K562 (cell line): Measurements from ENCODE around the gene HRC. TPM values are rescaled to one million over a fixed set of nuclear protein-coding genes. Genes with fewer than 3 reads are reported as not detected.
A peak's percentile ranks its signal among the peaks of the same experiment; 100 is the strongest.
"Not testable (repeated sequence)": the region's sequence is repeated elsewhere in the genome, so short reads cannot be mapped to it uniquely, and the experiment has no call there.

Experiments
- ATAC-seq: fragments of 200-7000 bp; cut with Tn5 transposase; 3 replicates; pipeline ENCODE4 v1.9.1; 2020; ENCODE audit warnings: moderate library complexity
- BruUV-seq: library from RNA; stranded (reverse); fragments of 400-500 nt; replicated peaks from 2 replicates; lab custom pipeline; 2021; lab: Mats Ljungman, UMichigan
- CTCF ChIA-PET: fragments of 300-600 bp; formaldehyde crosslinking; extraction: SDS; loops from one replicate; lab custom pipeline; 2021; ENCODE audit warnings: low intra/inter-chr PET ratio; lab: Yijun Ruan, JAX
- POLR2A ChIA-PET: fragments of 300-600, 350-650 bp; sonication (Branson Sonifier 250); formaldehyde crosslinking; extraction: SDS; loops from one replicate; lab custom pipeline; 2021; ENCODE audit warnings: antibody characterized with exemption, inconsistent platforms; lab: Yijun Ruan, JAX
- DNase-seq, 4 experiments: peaks; one replicate each; pipeline versions ENCODE4 v3.0.0 to v3.0.0-alpha.2; 2011 to 2018; ENCODE audit warnings: low spot score in 3 of 4, mixed read lengths in 3 of 4; ENCODE audit errors: extremely low read depth in 1 of 4
- FAIRE-seq: peaks from 2 replicates; lab custom pipeline; 2011; peaks lifted over from hg19 to GRCh38; lab: Jason Lieb, UNC
- H2AFZ ChIP-seq: 2 replicates; pipeline ENCODE4 v1.6.0; 2011; ENCODE audit warnings: low read depth, low read length, control low read depth, inconsistent platforms
- H3K27ac ChIP-seq: fragments of 200-600 bp; 3 replicates; pipeline ENCODE4 v1.8.0; 2011; ENCODE audit warnings: low read depth, mild to moderate bottlenecking, control low read depth, inconsistent platforms, low read length, moderate library complexity, mixed read lengths; ENCODE audit errors: extremely low read depth
- H3K27me3 ChIP-seq, 2 experiments: fragments of 300-600 bp in 1 of 2; 2 replicates in 1 of 2; 3 replicates in 1 of 2; pipeline versions ENCODE4 v1.6.0 to v1.8.0; 2011; ENCODE audit warnings: inconsistent platforms in 2 of 2, low read length in 2 of 2, mild to moderate bottlenecking in 1 of 2, mixed read lengths in 1 of 2, moderate library complexity in 1 of 2; ENCODE audit not compliant: control insufficient read depth in 2 of 2, insufficient read depth in 2 of 2
- H3K36me3 ChIP-seq: fragments of 300-600 bp; 3 replicates; pipeline ENCODE4 v1.8.0; 2011; ENCODE audit warnings: mild to moderate bottlenecking, low read length, inconsistent platforms; ENCODE audit not compliant: control insufficient read depth, insufficient read depth
- H3K4me1 ChIP-seq, 2 experiments: fragments of 200-600 bp in 1 of 2; replicated peaks in 1 of 2; 2 replicates in 1 of 2; 3 replicates in 1 of 2; pipeline versions ENCODE4 v1.5.1 to v1.8.0; 2011; ENCODE audit warnings: inconsistent platforms in 2 of 2, low read length in 2 of 2, mild to moderate bottlenecking in 1 of 2, mixed read lengths in 1 of 2, moderate library complexity in 1 of 2; ENCODE audit not compliant: control insufficient read depth in 2 of 2, insufficient read depth in 2 of 2
- H3K4me2 ChIP-seq: 2 replicates; pipeline ENCODE4 v1.6.1; 2011; ENCODE audit warnings: low read length, control low read depth, inconsistent platforms, mixed read lengths; ENCODE audit not compliant: insufficient read depth
- H3K4me3 ChIP-seq: fragments of 200-600 bp; sonication (generic), shearing (Covaris generic); 2 replicates; pipeline ENCODE4 v1.5.1; 2016; ENCODE audit warnings: control low read depth, inconsistent platforms
- H3K79me2 ChIP-seq: fragments of 200-600 bp; 3 replicates; pipeline ENCODE4 v1.8.0; 2011; ENCODE audit warnings: low read length, inconsistent platforms; ENCODE audit not compliant: control insufficient read depth, insufficient read depth
- H3K9ac ChIP-seq, 2 experiments: 2 replicates each; pipeline versions ENCODE4 v1.6.0 to v1.6.1; 2011; ENCODE audit warnings: low read depth in 2 of 2, low read length in 2 of 2, control low read depth in 1 of 2, inconsistent platforms in 1 of 2, mild to moderate bottlenecking in 1 of 2, mixed read lengths in 1 of 2; ENCODE audit not compliant: insufficient read depth in 1 of 2
- H3K9me1 ChIP-seq: one replicate; pipeline ENCODE4 v1.6.0; 2011; ENCODE audit warnings: inconsistent platforms, mild to moderate bottlenecking, low read length, moderate library complexity; ENCODE audit not compliant: control insufficient read depth, insufficient read depth
- H3K9me3 ChIP-seq: replicated peaks from 2 replicates; pipeline ENCODE4 v1.5.1; 2011; ENCODE audit warnings: low read depth, low read length, inconsistent platforms; ENCODE audit not compliant: control insufficient read depth, insufficient read depth
- H4K20me1 ChIP-seq: replicated peaks from 2 replicates; pipeline ENCODE4 v1.6.1; 2011; ENCODE audit warnings: low read length, inconsistent platforms, mixed read lengths; ENCODE audit not compliant: control insufficient read depth, insufficient read depth
- ADNP ChIP-seq: fragments of 200-800 bp; sonication (Bioruptor generic); IDR thresholded peaks from 2 replicates; pipeline ENCODE4 v1.6.1; 2016; ENCODE audit warnings: missing genetic modification characterization, missing compliant biosample characterization
- KDM1A ChIP-seq, 2 experiments: fragments of 450-650 bp; IDR thresholded peaks; 2 replicates each; pipeline ENCODE4 v1.6.1; 2016; ENCODE audit warnings: mild to moderate bottlenecking in 2 of 2
- NR2C2 ChIP-seq, 2 experiments: fragments of 200-800 bp in 1 of 2; sonication (Bioruptor generic) in 1 of 2; sonication (generic) in 1 of 2; formaldehyde crosslinking in 1 of 2; IDR thresholded peaks; 2 replicates each; pipeline versions ENCODE4 v1.6.1 to v1.8.0; 2016 to 2022; ENCODE audit warnings: mild to moderate bottlenecking in 1 of 2, missing compliant biosample characterization in 1 of 2, missing genetic modification characterization in 1 of 2, missing genetic modification reagents in 1 of 2
- RBM14 ChIP-seq: fragments of 200-400 bp; formaldehyde crosslinking; IDR thresholded peaks from 2 replicates; pipeline ENCODE4 v1.6.1; 2018; ENCODE audit warnings: low read depth, mild to moderate bottlenecking, low read length, moderate library complexity, borderline replicate concordance; ENCODE audit not compliant: insufficient read depth
- RBM25 ChIP-seq: fragments of 200-400 bp; formaldehyde crosslinking; IDR thresholded peaks from 2 replicates; pipeline ENCODE4 v1.6.1; 2018; ENCODE audit warnings: low read length, low read depth, moderate library complexity; ENCODE audit not compliant: severe bottlenecking
- WGBS: fragments of 100-300 bp; shearing (Covaris generic); methylation state at CpG from one replicate; pipeline ENCODE4 v1.1.6; 2016; ENCODE audit warnings: low coverage, mixed read lengths; ENCODE audit not compliant: insufficient coverage; ENCODE audit errors: missing lambda C conversion rate; 5-methylcytosine and 5-hydroxymethylcytosine counted together
- in situ Hi-C: fragments of 300-500 bp; cut with MboI; formaldehyde crosslinking; loops from 4 replicates; pipeline ENCODE4 v1.15.0; 2018; ENCODE audit warnings: inconsistent platforms, mixed read lengths
- intact Hi-C: fragments of 100-400 bp; cut with micrococcal nuclease; formaldehyde crosslinking; loops from 2 replicates; pipeline ENCODE4 v1.14.2; 2022
- polyA plus RNA-seq, 8 experiments: library from polyadenylated mRNA; depleted of rRNA in 4 of 8; stranded (reverse) in 5 of 8; unstranded in 3 of 8; fragments of >200 nt; fragmentation: Nextera tagmentation in 2 of 8; fragmentation: Illumina TruSeq in 1 of 8; extraction: Ambion mirVana in 2 of 8; extraction: Trizol in 1 of 8; gene quantifications; 2 replicates each; pipeline versions ENCODE4 v1.2.1 to v1.2.3, GENCODE V29; 2011 to 2014; ENCODE audit warnings: inconsistent platforms in 1 of 8, missing spikeins in 1 of 8
- total RNA-seq, 7 experiments: library from RNA; depleted of rRNA in 6 of 7; stranded (reverse); fragments of >200 nt in 6 of 7; fragmentation: Illumina TruSeq in 2 of 7; extraction: Trizol in 2 of 7; gene quantifications; 2 replicates each; pipeline versions ENCODE4 v1.2.1 to v1.2.3, GENCODE V29; 2011 to 2021; ENCODE audit warnings: low replicate concordance in 1 of 7

Gene HRC
- total and polyA plus RNA-seq, 9 of the 15 experiments (the other 6 are each of a cell fraction or from before 2014, with no cell fraction given), result 0.66 to 18.7 (median 13.1) TPM

- 88% methylated on average over 10 of the region's 12 CpGs for WGBS
Observed at GRCh38 chr19:49127225-49127624, 28.0 kb downstream of the HRC start.

GRCh38 chr19:49126575-49126974 is 28.6 kb downstream of the HRC start:
- ChIA-PET CTCF (interaction anchor here (0.5 kb wide), 1 partner anchor 24 kb away, joined by 4 read pairs; no protein-coding TSS in a partner anchor), POLR2A (no interaction called here)
- ATAC-seq (no peak), FAIRE-seq (no peak), DNase-seq (no peak)
- no peak overlapping the region for H3K9ac ChIP-seq
- peaks cover 17% of the 10 kb centered on the region; the same call in 2 of the 3 replicates for H3K79me2 ChIP-seq
- WGBS, result 93% methylated on average over 3 of the region's 4 CpGs
- in situ Hi-C loops (no loop called here), intact Hi-C loops (no loop called here)
- H3K27me3 ChIP-seq, result no peaks in the 10 kb centered on the region
- H3K9me3 ChIP-seq, result no peaks in the 10 kb centered on the region
- no peak overlapping the region for H3K4me2 ChIP-seq
- H3K4me1 ChIP-seq, result peaks cover 16 to 44% of the 10 kb centered on the region in 2 experiments
- no peak overlapping the region for H3K27ac ChIP-seq
- H3K36me3 ChIP-seq, result peaks cover 14% of the 10 kb centered on the region; the same call in 2 of the 3 replicates
- no peak for TF ChIP-seq RBM14
- peak; percentile 67 for TF ChIP-seq RBM25
- 0 out of 2 replicates have a peak, but pooled peaks have one; percentile 8 for TF ChIP-seq ADNP (tag)
- TF ChIP-seq KDM1A (IDR thresholded peaks at IDR 0.05), result peak in 1 of 2 experiments; percentile 47; a peak in 2 of 4 replicates
- H3K9me1 ChIP-seq, result no peaks in the 10 kb centered on the region
- no TSS peak for BruUV-seq
- H2AFZ ChIP-seq, result no peak overlapping the region
- no peaks in the 10 kb centered on the region for H4K20me1 ChIP-seq
- no peak overlapping the region for H3K4me3 ChIP-seq

More at GRCh38 chr19:49127225-49127624, 28.0 kb downstream of the HRC start:
- H2AFZ ChIP-seq, result peak overlapping the region; percentile 99; the same call in 1 of the 2 replicates
- not testable (repeated sequence) for H3K27me3 ChIP-seq; FAIRE-seq; TF ChIP-seq NR2C2 (CRISPR knock-in tag; IDR thresholded peaks at IDR 0.05)
- TF ChIP-seq NR2C2 (tag; IDR thresholded peaks at IDR 0.05), result 0 out of 2 replicates have a peak, but pooled peaks have one; percentile 0
- TF ChIP-seq, all 486 proteins: peak for 1; not testable (repeated sequence) for 485
- CTCF ChIA-PET, in situ Hi-C loops, BruUV-seq, H3K9me1 ChIP-seq, H4K20me1 ChIP-seq, ATAC-seq, DNase-seq, H3K4me3 ChIP-seq, intact Hi-C loops, H3K9me3 ChIP-seq: not testable (repeated sequence)
- Histone ChIP-seq H3K79me2 (peaks cover 17% of the 10 kb centered on the region; the same call in 2 of the 3 replicates), H3K27ac (peak overlapping the region; percentile 74; the same call in 1 of the 3 replicates), H3K4me2 (peak overlapping the region; percentile 80), H3K9ac (peak overlapping the region; percentile 57 to 78), H3K36me3 (peaks cover 14% of the 10 kb centered on the region; the same call in 2 of the 3 replicates), H3K4me1 (peaks cover 16 to 44% of the 10 kb centered on the region in 2 experiments)
- POLR2A ChIA-PET, result interaction anchor here (0.9 to 3.1 kb wide), 3 partner anchors 19 to 28 kb away, joined by 4 to 15 read pairs (median 5); partner anchors contain the start of gene HRC
